GM20000 (cell line): ENCODE results near the gene C22orf15.

Experiments
- DNase-seq: peaks from one replicate; pipeline ENCODE4 v3.0.0; 2012; ENCODE audit warnings: low spot score
- TF ChIP-seq, protein P1 (sequence below): IDR thresholded peaks from 2 replicates; pipeline ENCODE4 v1.5.1; 2012; ENCODE audit warnings: mild to moderate bottlenecking, control low read depth; ENCODE audit errors: extremely low read depth, missing control alignments

Gene C22orf15

GRCh38 chr22:23780146-23780748 lies 17.5 kb downstream of the C22orf15 start:
- TF ChIP-seq, protein P1, sequence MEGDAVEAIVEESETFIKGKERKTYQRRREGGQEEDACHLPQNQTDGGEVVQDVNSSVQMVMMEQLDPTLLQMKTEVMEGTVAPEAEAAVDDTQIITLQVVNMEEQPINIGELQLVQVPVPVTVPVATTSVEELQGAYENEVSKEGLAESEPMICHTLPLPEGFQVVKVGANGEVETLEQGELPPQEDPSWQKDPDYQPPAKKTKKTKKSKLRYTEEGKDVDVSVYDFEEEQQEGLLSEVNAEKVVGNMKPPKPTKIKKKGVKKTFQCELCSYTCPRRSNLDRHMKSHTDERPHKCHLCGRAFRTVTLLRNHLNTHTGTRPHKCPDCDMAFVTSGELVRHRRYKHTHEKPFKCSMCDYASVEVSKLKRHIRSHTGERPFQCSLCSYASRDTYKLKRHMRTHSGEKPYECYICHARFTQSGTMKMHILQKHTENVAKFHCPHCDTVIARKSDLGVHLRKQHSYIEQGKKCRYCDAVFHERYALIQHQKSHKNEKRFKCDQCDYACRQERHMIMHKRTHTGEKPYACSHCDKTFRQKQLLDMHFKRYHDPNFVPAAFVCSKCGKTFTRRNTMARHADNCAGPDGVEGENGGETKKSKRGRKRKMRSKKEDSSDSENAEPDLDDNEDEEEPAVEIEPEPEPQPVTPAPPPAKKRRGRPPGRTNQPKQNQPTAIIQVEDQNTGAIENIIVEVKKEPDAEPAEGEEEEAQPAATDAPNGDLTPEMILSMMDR: no peak
- DNase-seq: no peak

- DNase-seq: no peak
- TF ChIP-seq, protein P1: no peak
Measured at GRCh38 chr22:23781065-23781464, 18.3 kb downstream of the C22orf15 start.

DNA sequence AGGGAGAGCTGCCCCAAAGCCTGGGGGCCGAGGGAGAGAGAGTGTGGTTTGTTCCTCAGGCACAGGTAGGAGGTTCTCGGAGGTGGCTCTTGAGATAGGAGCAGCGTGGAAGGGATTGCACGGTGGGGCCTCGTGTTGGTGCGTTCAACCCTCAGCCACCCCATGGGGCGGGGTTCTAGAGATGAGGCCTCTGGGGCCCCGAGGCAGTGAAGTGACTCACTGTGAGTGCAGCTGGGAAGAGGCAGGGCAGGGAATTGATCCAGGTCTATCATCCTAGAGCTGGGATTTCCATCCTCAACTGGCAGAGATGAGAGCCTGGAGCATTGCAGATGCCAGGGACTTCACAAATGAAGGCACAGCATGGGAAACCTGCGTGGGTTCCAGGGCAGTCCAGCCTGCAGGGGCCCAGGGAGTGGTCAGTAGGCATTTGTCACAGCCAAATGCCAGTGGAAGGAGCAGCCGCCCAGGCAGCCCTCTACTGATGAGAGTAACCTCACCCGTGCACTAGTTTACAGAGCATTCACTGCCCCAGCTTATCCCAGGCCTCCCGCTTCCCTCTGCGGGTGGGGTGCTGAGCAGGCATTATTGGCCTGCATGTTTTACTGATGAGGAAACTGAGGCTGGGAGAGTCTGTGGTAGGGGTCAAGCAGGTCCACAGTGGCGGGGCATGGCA lies 18.9 kb downstream of the C22orf15 start:
- DNase-seq: no peak
- TF ChIP-seq, protein P1: no peak

GRCh38 chr22:23782252-23782651 lies 19.5 kb downstream of the C22orf15 start:
- DNase-seq: no peak
- TF ChIP-seq, protein P1: no peak

DNA sequence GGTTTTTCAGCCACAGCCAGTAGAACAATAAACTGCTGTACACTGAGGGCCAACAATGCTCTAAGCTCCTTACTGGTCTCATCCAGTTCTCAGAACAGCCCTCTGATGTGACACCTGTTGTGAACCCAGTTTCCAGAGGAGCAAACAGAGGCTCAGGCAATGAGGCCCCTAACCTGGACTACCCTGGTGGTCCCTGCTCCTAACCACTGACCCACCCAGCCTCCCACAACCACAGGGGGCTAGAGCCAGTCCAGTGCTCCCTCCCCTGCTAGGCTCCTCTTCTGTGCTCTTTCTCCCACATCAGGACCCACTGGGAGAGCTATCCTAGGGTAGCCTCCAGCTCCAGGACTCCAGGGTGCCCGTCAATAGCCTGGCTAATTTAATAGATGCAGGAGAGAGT lies 19.9 kb downstream of the C22orf15 start:
- DNase-seq: no peak
- TF ChIP-seq, protein P1: no peak

DNA sequence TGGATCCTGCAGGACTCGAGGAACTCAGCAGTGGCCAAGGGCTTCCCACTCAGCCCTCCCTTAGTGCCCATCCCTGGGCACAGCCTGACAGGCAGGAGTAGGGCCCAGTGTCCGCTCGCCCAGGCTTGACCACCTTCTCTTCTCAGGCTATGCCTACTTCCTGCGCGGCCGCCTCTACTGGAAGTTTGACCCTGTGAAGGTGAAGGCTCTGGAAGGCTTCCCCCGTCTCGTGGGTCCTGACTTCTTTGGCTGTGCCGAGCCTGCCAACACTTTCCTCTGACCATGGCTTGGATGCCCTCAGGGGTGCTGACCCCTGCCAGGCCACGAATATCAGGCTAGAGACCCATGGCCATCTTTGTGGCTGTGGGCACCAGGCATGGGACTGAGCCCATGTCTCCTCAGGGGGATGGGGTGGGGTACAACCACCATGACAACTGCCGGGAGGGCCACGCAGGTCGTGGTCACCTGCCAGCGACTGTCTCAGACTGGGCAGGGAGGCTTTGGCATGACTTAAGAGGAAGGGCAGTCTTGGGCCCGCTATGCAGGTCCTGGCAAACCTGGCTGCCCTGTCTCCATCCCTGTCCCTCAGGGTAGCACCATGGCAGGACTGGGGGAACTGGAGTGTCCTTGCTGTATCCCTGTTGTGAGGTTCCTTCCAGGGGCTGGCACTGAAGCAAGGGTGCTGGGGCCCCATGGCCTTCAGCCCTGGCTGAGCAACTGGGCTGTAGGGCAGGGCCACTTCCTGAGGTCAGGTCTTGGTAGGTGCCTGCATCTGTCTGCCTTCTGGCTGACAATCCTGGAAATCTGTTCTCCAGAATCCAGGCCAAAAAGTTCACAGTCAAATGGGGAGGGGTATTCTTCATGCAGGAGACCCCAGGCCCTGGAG lies 20.7 kb downstream of the C22orf15 start:
- TF ChIP-seq, protein P1: no peak
- no peak for DNase-seq
